Retina (tissue), 1 donor: Measurements from ENCODE around the gene TULP4.
"Not testable (repeated sequence)": the region's sequence is repeated elsewhere in the genome, so short reads cannot be mapped to it uniquely, and the experiment has no call there.

Experiments used
- DNase-seq: peaks from one replicate; pipeline ENCODE4 v3.0.0-alpha.2; 2016

TULP4 gene

GRCh38 chr6:158361961-158362669, 49.9 kb downstream of the TULP4 start:
- DNase-seq: no peak

- DNase-seq: no peak
Measured at GRCh38 chr6:158366363-158366762, 54.1 kb downstream of the TULP4 start.

- no peak for DNase-seq
Measured at GRCh38 chr6:158367816-158368215, 55.6 kb downstream of the TULP4 start.

GRCh38 chr6:158369241-158369640, 57.0 kb downstream of the TULP4 start:
- DNase-seq: no peak

- DNase-seq: no peak
Measured at GRCh38 chr6:158370805-158371204, 58.5 kb downstream of the TULP4 start.

GRCh38 chr6:158371261-158371660, 59.0 kb downstream of the TULP4 start:
- DNase-seq: no peak

GRCh38 chr6:158372574-158372973, 60.3 kb downstream of the TULP4 start:
- no peak for DNase-seq

- no peak for DNase-seq
Measured at GRCh38 chr6:158373214-158373613, 60.9 kb downstream of the TULP4 start.

- DNase-seq: no peak
Measured at GRCh38 chr6:158374020-158374419, 61.8 kb downstream of the TULP4 start.

- no peak for DNase-seq
Measured at GRCh38 chr6:158376631-158377081, 64.4 kb downstream of the TULP4 start.

GRCh38 chr6:158377860-158378259, 65.6 kb downstream of the TULP4 start:
- DNase-seq: no peak

GRCh38 chr6:158379336-158379735, 67.1 kb downstream of the TULP4 start:
- no peak for DNase-seq

- no peak for DNase-seq
Measured at GRCh38 chr6:158381214-158381613, 68.9 kb downstream of the TULP4 start.

- no peak for DNase-seq
Measured at GRCh38 chr6:158382491-158382890, 70.2 kb downstream of the TULP4 start.

- no peak for DNase-seq
Measured at GRCh38 chr6:158383057-158383456, 70.8 kb downstream of the TULP4 start.

- no peak for DNase-seq
Measured at GRCh38 chr6:158383542-158383941, 71.3 kb downstream of the TULP4 start.

GRCh38 chr6:158384671-158385110, 72.4 kb downstream of the TULP4 start:
- no peak for DNase-seq

- DNase-seq: no peak
Measured at GRCh38 chr6:158387036-158387435, 74.8 kb downstream of the TULP4 start.

- DNase-seq: no peak
Measured at GRCh38 chr6:158387578-158387977, 75.3 kb downstream of the TULP4 start.

GRCh38 chr6:158388727-158389126, 76.5 kb downstream of the TULP4 start:
- no peak for DNase-seq

GRCh38 chr6:158389193-158389919, 77.1 kb downstream of the TULP4 start:
- DNase-seq: no peak

- no peak for DNase-seq
Measured at GRCh38 chr6:158391276-158391675, 79.0 kb downstream of the TULP4 start.

- DNase-seq: not testable (repeated sequence)
Measured at GRCh38 chr6:158391977-158392376, 79.7 kb downstream of the TULP4 start.

GRCh38 chr6:158396136-158396535, 83.9 kb downstream of the TULP4 start:
- DNase-seq: no peak
